GM12864 (cell line): Measurements from ENCODE around the gene NTNG2.
"Not testable (repeated sequence)": the region's sequence is repeated elsewhere in the genome, so short reads cannot be mapped to it uniquely, and the experiment has no call there.

Source experiments
- DNase-seq: peaks from one replicate; pipeline ENCODE4 v3.0.0-alpha.2; 2011; ENCODE audit warnings: low read depth
- H3K4me3 ChIP-seq: 2 replicates; pipeline ENCODE4 v1.5.1; 2011; ENCODE audit warnings: mild to moderate bottlenecking, low read depth, low read length, control low read depth
- TF ChIP-seq, protein P1 (sequence below): IDR thresholded peaks from 2 replicates; pipeline ENCODE4 v1.5.1; 2011; ENCODE audit warnings: low read depth, mild to moderate bottlenecking, moderate library complexity, low read length, control low read depth, inconsistent platforms; ENCODE audit errors: missing control alignments

Gene NTNG2

DNA sequence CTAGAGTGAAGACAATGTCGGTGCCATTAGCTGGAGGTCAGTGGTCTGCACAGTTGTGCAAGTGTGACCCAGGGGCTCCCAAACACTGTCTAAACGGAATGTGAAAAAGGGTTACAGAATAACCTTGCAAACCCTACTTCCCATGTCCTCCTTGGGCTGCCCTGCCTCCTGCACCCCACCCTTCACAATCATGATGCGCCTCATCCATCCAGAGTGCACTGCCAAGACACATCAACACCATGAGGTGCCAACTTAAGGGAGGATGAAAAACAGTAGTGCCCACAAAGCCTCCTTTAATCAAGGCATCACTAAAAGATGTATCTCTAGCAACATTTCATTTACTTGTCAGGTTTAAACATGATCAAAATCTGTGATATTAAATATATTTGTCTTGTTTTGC is 105.8 kb downstream of the NTNG2 start:
- TF ChIP-seq, protein P1, sequence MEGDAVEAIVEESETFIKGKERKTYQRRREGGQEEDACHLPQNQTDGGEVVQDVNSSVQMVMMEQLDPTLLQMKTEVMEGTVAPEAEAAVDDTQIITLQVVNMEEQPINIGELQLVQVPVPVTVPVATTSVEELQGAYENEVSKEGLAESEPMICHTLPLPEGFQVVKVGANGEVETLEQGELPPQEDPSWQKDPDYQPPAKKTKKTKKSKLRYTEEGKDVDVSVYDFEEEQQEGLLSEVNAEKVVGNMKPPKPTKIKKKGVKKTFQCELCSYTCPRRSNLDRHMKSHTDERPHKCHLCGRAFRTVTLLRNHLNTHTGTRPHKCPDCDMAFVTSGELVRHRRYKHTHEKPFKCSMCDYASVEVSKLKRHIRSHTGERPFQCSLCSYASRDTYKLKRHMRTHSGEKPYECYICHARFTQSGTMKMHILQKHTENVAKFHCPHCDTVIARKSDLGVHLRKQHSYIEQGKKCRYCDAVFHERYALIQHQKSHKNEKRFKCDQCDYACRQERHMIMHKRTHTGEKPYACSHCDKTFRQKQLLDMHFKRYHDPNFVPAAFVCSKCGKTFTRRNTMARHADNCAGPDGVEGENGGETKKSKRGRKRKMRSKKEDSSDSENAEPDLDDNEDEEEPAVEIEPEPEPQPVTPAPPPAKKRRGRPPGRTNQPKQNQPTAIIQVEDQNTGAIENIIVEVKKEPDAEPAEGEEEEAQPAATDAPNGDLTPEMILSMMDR = no peak
- H3K4me3 ChIP-seq = no peak overlapping the region
- DNase-seq = no peak

DNA sequence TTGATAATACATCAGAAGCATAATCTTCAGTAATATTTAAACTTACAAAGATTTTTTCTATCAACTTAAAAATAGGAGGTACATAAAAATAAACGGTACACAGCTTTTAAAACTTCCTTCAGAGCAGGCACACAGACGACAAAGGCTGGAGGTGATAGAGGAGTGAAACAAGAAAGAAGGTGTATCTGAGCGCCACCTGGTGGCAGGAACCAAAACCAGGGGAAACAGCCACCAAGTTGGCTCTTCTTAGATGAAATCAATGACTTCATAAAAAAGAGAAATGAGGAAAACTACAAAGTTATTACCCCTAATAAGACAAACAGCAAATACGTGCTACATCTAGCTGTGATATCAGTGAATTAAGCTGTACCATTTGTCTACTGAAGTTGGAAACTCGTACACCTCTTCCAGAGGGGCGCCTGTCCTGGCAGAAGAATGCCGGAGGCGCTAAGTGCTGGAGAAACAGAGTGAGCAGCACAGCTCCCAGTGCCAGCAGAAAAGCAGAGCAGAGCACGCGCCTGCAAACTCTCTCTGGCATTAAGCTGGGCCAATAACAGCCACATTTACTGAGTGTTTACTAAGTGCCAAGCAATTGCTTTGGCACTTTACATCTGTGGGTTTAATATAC is 107.0 kb downstream of the NTNG2 start:
- no peak overlapping the region for H3K4me3 ChIP-seq
- TF ChIP-seq, protein P1 = peak; percentile 76
- no peak for DNase-seq

DNA sequence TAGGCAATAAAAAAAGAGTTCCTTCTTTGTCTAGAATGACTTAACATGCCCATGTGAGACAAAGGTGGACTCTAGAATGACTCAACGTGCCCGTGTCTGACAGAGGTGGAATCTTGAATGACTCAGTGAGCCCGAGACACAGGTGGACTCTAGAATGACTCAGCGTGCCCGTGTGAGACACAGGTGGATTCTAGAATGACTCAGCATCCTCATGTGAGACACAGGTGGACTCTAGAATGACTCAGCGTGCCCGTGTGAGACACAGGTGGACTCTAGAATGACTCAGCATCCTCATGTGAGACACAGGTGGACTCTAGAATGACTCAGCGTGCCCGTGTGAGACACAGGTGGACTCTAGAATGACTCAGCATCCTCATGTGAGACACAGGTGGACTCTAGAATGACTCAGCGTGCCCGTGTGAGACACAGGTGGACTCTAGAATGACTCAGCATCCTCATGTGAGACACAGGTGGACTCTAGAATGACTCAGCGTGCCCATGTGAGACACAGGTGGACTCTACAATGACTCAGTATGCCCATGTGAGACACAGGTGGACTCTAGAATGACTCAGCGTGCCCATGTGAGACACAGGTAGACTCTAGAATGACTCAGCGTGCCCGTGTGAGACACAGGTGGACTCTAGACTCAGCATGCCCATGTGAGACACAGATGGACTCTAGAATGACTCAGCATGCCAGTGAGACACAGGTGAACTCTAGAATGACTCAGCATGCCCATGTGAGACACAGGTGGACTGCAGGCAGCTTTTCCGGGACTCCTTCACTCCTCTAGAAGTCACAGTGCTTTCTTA is 108.1 kb downstream of the NTNG2 start:
- not testable (repeated sequence) for H3K4me3 ChIP-seq
- peak; percentile 19 for DNase-seq

DNA sequence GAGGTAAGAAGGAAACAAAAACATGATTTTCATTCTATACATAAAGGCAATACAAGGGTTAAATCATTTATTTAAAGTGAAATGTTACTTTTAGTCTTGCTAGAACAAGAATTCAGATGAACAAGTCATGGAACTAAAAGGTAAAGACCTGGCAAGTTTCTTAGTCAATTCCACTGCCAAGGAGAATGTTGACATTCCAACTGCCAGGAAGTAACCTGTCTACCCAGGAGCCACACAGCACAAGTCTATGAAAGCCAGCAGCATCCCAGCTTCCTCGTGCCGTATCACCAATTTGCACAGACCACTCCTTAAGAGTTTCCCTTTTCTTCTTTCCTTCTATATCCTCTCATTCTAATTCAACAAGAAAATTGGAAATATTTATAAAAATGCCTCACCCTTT is 113.0 kb downstream of the NTNG2 start:
- no peak for DNase-seq
- TF ChIP-seq, protein P1 = no peak
- no peak overlapping the region for H3K4me3 ChIP-seq

DNA sequence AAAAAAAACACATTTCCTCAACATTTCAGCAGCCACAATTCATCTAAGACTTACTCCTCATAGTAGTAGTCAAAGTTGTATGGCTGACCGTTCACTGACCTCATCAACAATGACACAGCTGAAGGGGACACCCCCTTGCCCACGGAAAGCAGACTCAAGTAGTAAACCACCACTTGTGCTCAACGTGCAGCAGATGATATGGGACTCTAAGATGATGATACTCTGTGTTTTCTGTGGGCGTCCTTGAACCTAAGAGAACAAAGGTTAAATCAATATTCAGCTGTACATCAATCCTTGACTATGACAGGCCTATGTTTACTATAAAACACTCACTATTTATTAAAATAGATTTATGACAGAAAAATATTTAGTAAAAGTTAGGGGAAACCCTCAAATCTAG is 121.3 kb downstream of the NTNG2 start:
- TF ChIP-seq, protein P1 = no peak
- H3K4me3 ChIP-seq = no peak overlapping the region
- no peak for DNase-seq

DNA sequence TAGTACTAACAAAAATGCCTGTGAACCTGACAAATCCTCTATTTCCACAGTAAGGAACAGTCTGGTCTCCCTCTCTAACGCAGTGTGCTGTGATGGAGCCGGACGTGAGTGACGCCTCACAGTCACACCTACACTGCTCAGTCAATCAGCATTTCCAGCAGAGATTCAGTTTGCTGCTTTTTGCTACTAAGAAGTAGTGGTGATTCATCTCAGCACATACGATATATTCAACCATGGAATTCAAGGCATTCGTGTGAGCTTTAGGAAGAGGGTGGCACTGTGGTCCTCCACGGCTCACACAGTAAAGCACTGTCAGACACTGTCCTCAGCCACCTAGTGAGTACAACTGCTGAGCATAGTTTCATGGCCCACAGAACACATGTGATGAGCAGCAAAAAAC is 122.0 kb downstream of the NTNG2 start:
- TF ChIP-seq, protein P1 = no peak
- no peak for DNase-seq
- H3K4me3 ChIP-seq = no peak overlapping the region

DNA sequence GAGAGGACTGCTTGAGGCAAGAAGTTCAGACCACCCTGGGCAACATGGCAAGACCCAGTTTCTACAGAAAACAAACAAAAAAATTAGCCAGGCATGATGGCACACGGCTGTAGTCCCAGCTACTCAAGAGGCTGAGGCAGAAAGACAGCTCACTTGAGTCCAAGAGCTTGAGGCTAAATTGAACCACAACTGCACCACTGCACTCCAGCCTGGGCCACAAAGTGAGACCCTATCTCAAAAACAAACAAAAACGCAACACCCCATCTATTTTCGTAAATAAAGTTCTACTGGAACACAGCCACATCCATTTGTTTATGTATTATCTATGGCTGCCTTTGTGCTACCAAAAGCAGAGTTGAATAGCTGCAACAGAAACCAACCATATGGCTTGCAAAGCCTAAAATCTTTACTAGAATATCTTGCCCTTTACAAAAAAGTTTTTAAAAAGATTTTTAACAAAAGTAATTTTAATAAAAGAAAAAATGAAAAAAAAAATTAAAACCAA is 125.5 kb downstream of the NTNG2 start:
- H3K4me3 ChIP-seq = no peak overlapping the region
- DNase-seq = no peak
- TF ChIP-seq, protein P1 = no peak
